Endodermal cell (in vitro differentiated cells): ENCODE data around the gene ADAMTS2. TPM values are rescaled to one million over a fixed set of nuclear protein-coding genes. Genes with fewer than 3 reads are reported as not detected.
"Not testable (repeated sequence)": the region's sequence is repeated elsewhere in the genome, so short reads cannot be mapped to it uniquely, and the experiment has no call there.

ENCODE experiments used
- DNase-seq: peaks from one replicate; pipeline ENCODE4 v3.0.0-alpha.2; 2017
- H3K27ac ChIP-seq: 2 replicates; pipeline ENCODE4 v1.5.1; 2013; ENCODE audit warnings: mild to moderate bottlenecking, low read depth, low read length, moderate library complexity
- H3K27me3 ChIP-seq: 2 replicates; pipeline ENCODE4 v1.6.1; 2013; ENCODE audit warnings: mild to moderate bottlenecking, low read length, moderate library complexity; ENCODE audit not compliant: insufficient read depth, control insufficient read depth, poor library complexity, severe bottlenecking
- H3K36me3 ChIP-seq: 2 replicates; pipeline ENCODE4 v1.7.0; 2013; ENCODE audit warnings: mild to moderate bottlenecking, low read length, moderate library complexity; ENCODE audit not compliant: control insufficient read depth, insufficient read depth
- H3K4me1 ChIP-seq: one replicate; pipeline ENCODE4 v1.7.0; 2013; ENCODE audit warnings: low read length; ENCODE audit not compliant: control insufficient read depth, insufficient read depth
- H3K4me3 ChIP-seq: 2 replicates; pipeline ENCODE4 v1.5.1; 2013; ENCODE audit warnings: mild to moderate bottlenecking, low read length, moderate library complexity
- H3K9ac ChIP-seq: 2 replicates; pipeline ENCODE4 v1.6.1; 2013; ENCODE audit warnings: mild to moderate bottlenecking, low read length, moderate library complexity; ENCODE audit not compliant: poor library complexity, severe bottlenecking; ENCODE audit errors: extremely low read depth
- H3K9me3 ChIP-seq: 2 replicates; pipeline ENCODE4 v1.6.1; 2013; ENCODE audit warnings: mild to moderate bottlenecking, low read length, moderate library complexity; ENCODE audit not compliant: control insufficient read depth
- H3K27ac Mint-ChIP-seq: 2 replicates; pipeline ENCODE4 v1.8.0; 2020; ENCODE audit warnings: mixed read lengths
- H3K27me3 Mint-ChIP-seq: 2 replicates; pipeline ENCODE4 v1.8.0; 2021; ENCODE audit warnings: mild to moderate bottlenecking, mixed read lengths; ENCODE audit not compliant: insufficient read depth
- H3K36me3 Mint-ChIP-seq: 2 replicates; pipeline ENCODE4 v1.8.0; 2020; ENCODE audit warnings: low read depth, mixed read lengths
- H3K4me1 Mint-ChIP-seq: 2 replicates; pipeline ENCODE4 v1.8.0; 2020; ENCODE audit warnings: mixed read lengths
- H3K4me3 Mint-ChIP-seq: 2 replicates; pipeline ENCODE4 v1.8.0; 2020; ENCODE audit warnings: mild to moderate bottlenecking, moderate library complexity, mixed read lengths
- H3K9me3 Mint-ChIP-seq: 2 replicates; pipeline ENCODE4 v1.8.0; 2020; ENCODE audit warnings: mild to moderate bottlenecking, mixed read lengths
- WGBS, 2 experiments: methylation state at CpG; one replicate each; pipeline versions ENCODE4 v1.1.5 to v1.1.7; 2013; ENCODE audit warnings: missing lambda C conversion rate in 2 of 2, mixed read lengths in 1 of 2; ENCODE audit not compliant: insufficient coverage in 1 of 2, insufficient read length in 1 of 2; 5-methylcytosine and 5-hydroxymethylcytosine counted together
- total RNA-seq, 2 donors: library from RNA; stranded (reverse); fragmentation: NEBNext Ultra II Directional in 1 of 2; extraction: Animal tissue kit (Norgen Biotek cat#: 25700) in 1 of 2; gene quantifications; 2 replicates in 1 of 2; 3 replicates in 1 of 2; pipeline ENCODE4 v1.2.1, GENCODE V29; 2021
- TF ChIP-seq, protein P1 (sequence below): fragments of 200-600 bp; sonication (generic); conservative IDR thresholded peaks from 2 replicates; pipeline ENCODE4 v1.5.0; 2021; ENCODE audit warnings: antibody characterized with exemption, mild to moderate bottlenecking

ADAMTS2 gene
- total RNA-seq, 2 donors from 2014 or later, result 1.2 to 2.6 TPM

DNA sequence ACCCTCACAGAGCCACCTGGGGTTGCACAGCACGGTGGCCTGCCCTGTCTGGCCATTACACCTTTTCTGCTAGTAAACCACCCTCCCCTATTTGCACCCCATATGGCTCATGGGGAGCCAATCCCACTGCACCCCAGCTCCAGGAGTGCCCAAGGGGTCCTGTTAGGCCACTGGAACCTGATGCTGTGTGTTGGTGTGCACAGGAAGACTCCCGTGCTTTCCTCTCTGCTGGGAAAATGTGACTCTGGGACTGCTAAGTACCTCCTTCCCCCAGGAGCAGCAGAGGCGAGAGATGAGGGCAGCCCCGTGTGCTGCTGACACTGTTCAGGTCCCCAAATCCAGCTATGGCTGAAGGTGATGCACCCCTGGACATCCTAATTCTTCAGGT is 126.3 kb downstream of the ADAMTS2 start:
- DNase-seq, result no peak
- H3K9me3 Mint-ChIP-seq, result peaks cover 13% of the 10 kb centered on the region
- H3K27ac Mint-ChIP-seq, result no peak overlapping the region
- Histone ChIP-seq H3K4me1 (no peaks in the 10 kb centered on the region), H3K9ac (no peak overlapping the region), H3K4me3 (no peak overlapping the region), H3K27me3 (no peaks in the 10 kb centered on the region), H3K9me3 (peaks cover 10% of the 10 kb centered on the region), H3K27ac (no peak overlapping the region), H3K36me3 (no peaks in the 10 kb centered on the region)
- H3K4me1 Mint-ChIP-seq, result no peaks in the 10 kb centered on the region
- no peaks in the 10 kb centered on the region for H3K27me3 Mint-ChIP-seq
- H3K4me3 Mint-ChIP-seq, result no peak overlapping the region
- WGBS, 2 experiments, result 60 to 82% methylated on average over 1 to 4 of the region's 4 CpGs
- TF ChIP-seq, protein P1, sequence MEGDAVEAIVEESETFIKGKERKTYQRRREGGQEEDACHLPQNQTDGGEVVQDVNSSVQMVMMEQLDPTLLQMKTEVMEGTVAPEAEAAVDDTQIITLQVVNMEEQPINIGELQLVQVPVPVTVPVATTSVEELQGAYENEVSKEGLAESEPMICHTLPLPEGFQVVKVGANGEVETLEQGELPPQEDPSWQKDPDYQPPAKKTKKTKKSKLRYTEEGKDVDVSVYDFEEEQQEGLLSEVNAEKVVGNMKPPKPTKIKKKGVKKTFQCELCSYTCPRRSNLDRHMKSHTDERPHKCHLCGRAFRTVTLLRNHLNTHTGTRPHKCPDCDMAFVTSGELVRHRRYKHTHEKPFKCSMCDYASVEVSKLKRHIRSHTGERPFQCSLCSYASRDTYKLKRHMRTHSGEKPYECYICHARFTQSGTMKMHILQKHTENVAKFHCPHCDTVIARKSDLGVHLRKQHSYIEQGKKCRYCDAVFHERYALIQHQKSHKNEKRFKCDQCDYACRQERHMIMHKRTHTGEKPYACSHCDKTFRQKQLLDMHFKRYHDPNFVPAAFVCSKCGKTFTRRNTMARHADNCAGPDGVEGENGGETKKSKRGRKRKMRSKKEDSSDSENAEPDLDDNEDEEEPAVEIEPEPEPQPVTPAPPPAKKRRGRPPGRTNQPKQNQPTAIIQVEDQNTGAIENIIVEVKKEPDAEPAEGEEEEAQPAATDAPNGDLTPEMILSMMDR, result no peak
- H3K36me3 Mint-ChIP-seq, result peaks cover 8% of the 10 kb centered on the region

DNA sequence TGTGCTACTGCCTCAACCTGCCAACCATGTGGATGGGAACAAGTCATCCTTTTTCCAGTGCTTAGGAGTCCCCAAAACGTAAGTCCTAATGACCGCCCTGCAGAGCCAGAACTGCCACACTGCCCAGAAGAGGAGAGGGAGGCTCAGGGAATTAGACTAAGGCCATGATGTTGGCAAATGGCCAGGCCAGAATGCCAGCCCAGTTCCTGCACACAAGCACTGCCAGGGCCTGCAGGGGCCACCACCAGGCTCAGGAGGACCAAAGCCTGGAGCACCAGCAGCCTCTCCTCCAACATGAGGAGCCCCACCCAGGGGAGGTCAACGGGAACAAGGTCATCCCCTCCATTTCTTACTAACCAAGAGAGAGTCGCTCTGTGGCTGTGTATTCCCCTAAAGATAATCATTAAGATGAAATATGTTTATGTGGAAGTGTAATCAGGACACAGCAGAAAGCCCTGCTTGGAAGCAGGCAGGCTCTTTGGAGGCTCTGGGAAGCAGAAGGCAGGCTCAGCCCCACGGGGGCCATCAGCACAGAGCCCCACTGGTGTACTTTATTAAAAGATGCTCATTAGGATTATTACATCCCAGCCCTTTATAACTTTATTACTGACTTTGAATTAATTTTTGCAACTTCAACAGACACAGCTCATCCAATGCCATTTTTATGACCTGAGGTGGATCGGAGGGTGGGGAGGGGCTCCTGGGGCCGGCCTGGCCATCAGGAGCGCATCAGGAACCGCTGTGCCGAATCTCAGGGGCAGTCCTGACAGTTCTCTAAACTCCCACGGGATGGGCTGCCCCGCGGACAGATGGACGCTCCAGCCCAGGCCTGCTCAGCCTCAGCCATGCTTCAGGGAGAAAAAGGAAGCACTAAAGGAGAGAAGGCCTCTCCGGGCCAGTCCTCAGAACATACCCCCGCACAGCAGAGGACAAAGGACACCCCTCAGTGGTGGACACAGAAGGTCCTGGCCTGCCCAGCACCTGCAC is 127.0 kb downstream of the ADAMTS2 start:
- Histone ChIP-seq H3K36me3 (no peaks in the 10 kb centered on the region), H3K27me3 (no peaks in the 10 kb centered on the region), H3K4me1 (no peaks in the 10 kb centered on the region), H3K9me3 (peaks cover 4% of the 10 kb centered on the region), H3K9ac (no peak overlapping the region), H3K27ac (no peak overlapping the region), H3K4me3 (no peak overlapping the region)
- WGBS, 2 experiments, result 73 to 84% methylated on average over 9 to 16 of the region's 16 CpGs
- no peak overlapping the region for H3K4me3 Mint-ChIP-seq
- no peaks in the 10 kb centered on the region for H3K4me1 Mint-ChIP-seq
- DNase-seq, result no peak
- H3K36me3 Mint-ChIP-seq, result peaks cover 2% of the 10 kb centered on the region
- H3K27ac Mint-ChIP-seq, result no peak overlapping the region
- H3K9me3 Mint-ChIP-seq, result peaks cover 6% of the 10 kb centered on the region
- TF ChIP-seq, protein P1, result no peak
- no peaks in the 10 kb centered on the region for H3K27me3 Mint-ChIP-seq

DNA sequence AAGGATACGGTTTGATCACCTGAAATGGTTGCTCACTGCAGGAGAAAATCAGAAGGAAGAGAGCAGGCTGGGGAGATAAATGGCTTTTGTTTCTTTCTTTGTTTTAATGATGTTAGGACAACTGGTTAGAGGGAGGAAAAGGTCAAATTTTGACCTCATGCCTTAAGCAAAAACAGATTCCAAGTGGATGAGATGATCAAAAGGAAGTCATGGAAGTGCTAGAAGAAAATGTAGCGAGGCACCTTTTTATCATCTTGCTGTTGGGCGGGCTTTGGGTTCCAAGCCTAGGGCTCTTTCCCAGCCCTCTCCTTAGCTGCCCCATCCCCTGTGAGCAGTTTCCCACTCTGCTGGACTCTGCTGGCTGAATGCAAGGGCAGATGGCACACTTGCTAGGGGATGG is 127.9 kb downstream of the ADAMTS2 start:
- Histone ChIP-seq H3K27me3 (no peaks in the 10 kb centered on the region), H3K9me3 (no peaks in the 10 kb centered on the region), H3K4me3 (no peak overlapping the region), H3K36me3 (no peaks in the 10 kb centered on the region), H3K27ac (no peak overlapping the region), H3K4me1 (no peaks in the 10 kb centered on the region), H3K9ac (no peak overlapping the region)
- H3K36me3 Mint-ChIP-seq, result no peaks in the 10 kb centered on the region
- no peak for DNase-seq
- whole genome bisulfite sequencing, 2 experiments, result 92 to 94% methylated on average over 1 to 3 of the region's 3 CpGs
- no peaks in the 10 kb centered on the region for H3K27me3 Mint-ChIP-seq
- TF ChIP-seq, protein P1, result no peak
- H3K9me3 Mint-ChIP-seq, result no peaks in the 10 kb centered on the region
- H3K27ac Mint-ChIP-seq, result no peak overlapping the region
- H3K4me1 Mint-ChIP-seq, result no peaks in the 10 kb centered on the region
- no peak overlapping the region for H3K4me3 Mint-ChIP-seq

DNA sequence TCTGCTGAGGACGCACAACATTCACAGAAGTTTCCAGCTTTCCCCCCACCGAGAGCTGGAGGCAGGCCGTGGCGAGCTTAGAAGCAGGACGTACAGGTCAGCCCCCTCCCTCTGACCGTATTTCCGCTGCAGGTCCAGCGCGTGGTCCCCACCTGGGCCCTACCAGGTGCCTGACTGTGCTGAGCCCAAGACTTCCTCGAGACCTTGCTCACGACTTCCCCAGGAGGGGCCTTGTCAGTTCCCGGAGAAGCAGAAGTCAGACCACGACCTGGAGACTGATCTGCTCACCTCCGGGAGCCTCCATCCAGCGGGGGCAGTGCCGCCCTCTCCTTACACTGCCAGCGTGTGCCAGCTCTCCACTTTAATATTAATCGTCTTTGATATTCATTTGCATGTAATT is 128.9 kb downstream of the ADAMTS2 start:
- 84 to 100% methylated on average over 8 to 18 of the region's 18 CpGs for WGBS, 2 experiments
- not testable (repeated sequence) for H3K27me3 ChIP-seq, H3K4me3 Mint-ChIP-seq, H3K4me3 ChIP-seq, H3K9me3 Mint-ChIP-seq, H3K36me3 Mint-ChIP-seq, H3K27ac Mint-ChIP-seq, H3K27me3 Mint-ChIP-seq, DNase-seq, H3K9me3 ChIP-seq, H3K36me3 ChIP-seq, H3K4me1 ChIP-seq, H3K4me1 Mint-ChIP-seq, H3K9ac ChIP-seq, H3K27ac ChIP-seq
